ENCODE measurements around the gene ZNF621. TPM values are rescaled to one million over a fixed set of nuclear protein-coding genes. Genes with fewer than 3 reads are reported as not detected.
A peak's percentile ranks its signal among the peaks of the same experiment; 100 is the strongest.

The ZNF621 gene
- total and polyA plus RNA-seq, 2 of the 8 experiments (the other 6 are each of a cell fraction or from before 2014, with no cell fraction given) = 10.9 to 15.4 TPM

DNA sequence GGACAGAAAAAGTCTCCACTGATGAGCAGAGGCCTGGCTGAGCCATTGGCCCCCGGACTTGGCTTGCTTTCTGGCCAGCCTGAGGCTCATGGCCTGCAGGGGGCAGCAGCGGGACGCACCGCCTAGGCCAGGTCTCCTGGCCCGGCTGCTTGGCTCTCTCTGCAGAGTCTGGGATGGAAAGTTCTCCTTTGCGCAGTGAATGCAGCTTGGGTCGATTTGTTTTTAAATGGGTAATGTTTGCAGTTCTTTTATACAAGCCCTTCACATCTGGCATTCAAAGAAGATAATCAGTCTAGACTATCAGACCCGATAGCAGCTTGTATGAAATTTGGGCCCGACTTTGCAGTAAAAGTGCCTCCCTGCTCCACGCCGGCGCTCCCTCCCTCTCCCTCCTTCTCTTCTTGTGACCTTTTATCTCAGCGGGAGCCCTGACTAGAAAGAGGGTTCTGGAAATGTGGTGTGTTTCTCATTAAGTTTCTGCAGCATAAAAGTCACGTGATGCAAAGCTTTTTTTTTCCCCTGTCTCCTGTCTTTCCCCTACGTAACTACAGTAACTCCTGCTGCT lies 59.9 kb downstream of the ZNF621 start:
- peak overlapping the region in 1 of 2 experiments; percentile 62; a peak in 3 of 4 replicates for H3K4me2 ChIP-seq (ENCODE audit: insufficient read depth in 1 of 2, low read depth in 2 of 2, low read length in 2 of 2)
- H2AFZ ChIP-seq (ENCODE audit: low read length) = peak overlapping the region; percentile 37; the same call in 1 of the 2 replicates
- no peak overlapping the region for H3K9ac ChIP-seq (replicated peaks in 1 of 4; ENCODE audit: extremely low read depth in 1 of 4, low read depth in 3 of 4, low read length in 3 of 4)
- ChIA-PET POLR2A (ENCODE audit: partially characterized antibody) (no interaction called here), CTCF (ENCODE audit: partially characterized antibody) (interaction anchor here (0.6 to 2.3 kb wide), 36 partner anchors 10 to 1298 kb away, joined by 3 to 15 read pairs (median 4); no protein-coding TSS in a partner anchor)
- peaks cover 0 to 14% (median 6%) of the 10 kb centered on the region in 4 experiments; a peak in 6 of 7 replicates for H3K4me1 ChIP-seq (replicated peaks in 1 of 4; ENCODE audit: control insufficient read depth in 3 of 4, insufficient read depth in 4 of 4, low read length in 3 of 4)
- no peak overlapping the region for H4K8ac ChIP-seq (ENCODE audit: extremely low read depth, insufficient read depth, low read length)
- H2BK15ac ChIP-seq (ENCODE audit: low read length) = no peak overlapping the region
- H3K79me2 ChIP-seq (ENCODE audit: control insufficient read depth in 1 of 2, insufficient read depth in 2 of 2, low read length in 2 of 2) = no peaks in the 10 kb centered on the region
- no peak overlapping the region for H2AK5ac ChIP-seq (ENCODE audit: low read depth, low read length)
- H3K23ac ChIP-seq (ENCODE audit: insufficient read length) = no peak overlapping the region
- no peak overlapping the region for H3K56ac ChIP-seq (replicated peaks; ENCODE audit: insufficient read length, low read depth, low read length)
- no peak overlapping the region for H2BK120ac ChIP-seq (replicated peaks; ENCODE audit: low read depth, low read length)
- H3K27me3 ChIP-seq (replicated peaks in 1 of 4; ENCODE audit: control insufficient read depth in 3 of 4, extremely low read depth in 1 of 4, insufficient read depth in 3 of 4, low read length in 3 of 4) = no peaks in the 10 kb centered on the region
- DNase-seq (ENCODE audit: low read depth in 1 of 2, low spot score in 2 of 2) (peak; percentile 65 to 97), FAIRE-seq (peak; percentile 13)
- no peak overlapping the region for H2BK20ac ChIP-seq (ENCODE audit: low read length)
- H3K36me3 ChIP-seq (ENCODE audit: control insufficient read depth in 2 of 4, insufficient read depth in 4 of 4, low read length in 3 of 4) = no peaks in the 10 kb centered on the region
- H3K27ac ChIP-seq (ENCODE audit: low read depth, low read length) = no peak overlapping the region
- no peak overlapping the region for H2BK5ac ChIP-seq (ENCODE audit: low read depth, low read length)
- H4K5ac ChIP-seq (ENCODE audit: insufficient read length, low read depth, low read length) = no peak overlapping the region
- peak overlapping the region in 3 of 4 experiments; percentile 14 to 54 (median 27); a peak in 5 of 8 replicates for H3K4me3 ChIP-seq (ENCODE audit: extremely low read depth in 1 of 4, insufficient read depth in 2 of 4, low read depth in 3 of 4, low read length in 4 of 4)
- no peaks in the 10 kb centered on the region for H3K23me2 ChIP-seq (ENCODE audit: low read depth, low read length)
- H4K91ac ChIP-seq (replicated peaks; ENCODE audit: insufficient read length, low read length) = no peak overlapping the region
- no peak overlapping the region for H3K14ac ChIP-seq (ENCODE audit: insufficient read length)
- no peak overlapping the region for H3K18ac ChIP-seq (ENCODE audit: extremely low read depth, low read length)
- no peaks in the 10 kb centered on the region for H3K79me1 ChIP-seq (ENCODE audit: low read depth, low read length)
- no peaks in the 10 kb centered on the region for H4K20me1 ChIP-seq (replicated peaks in 1 of 2; ENCODE audit: control insufficient read depth in 1 of 2, insufficient read depth in 2 of 2, low read length in 2 of 2)
- no peaks in the 10 kb centered on the region for H3K9me3 ChIP-seq (ENCODE audit: insufficient read depth in 2 of 2, low read depth in 1 of 2, low read length in 1 of 2)
- H2BK12ac ChIP-seq (ENCODE audit: low read depth, low read length) = no peak overlapping the region
- no peak overlapping the region for H3K4ac ChIP-seq (replicated peaks; ENCODE audit: insufficient read length, low read depth, low read length)
- WGBS, 2 experiments (ENCODE audit: extremely low coverage in 1 of 2, insufficient coverage in 1 of 2, insufficient read length in 1 of 2, insufficient replicate concordance in 2 of 2, low coverage in 1 of 2, low lambda C conversion rate in 2 of 2, missing lambda C conversion rate in 1 of 2) = 23% methylated on average over 15 of the region's 15 CpGs; no CpG with 5 or more reads in 1 of the 2 experiments
- no peak for TF ChIP-seq SAP30 (IDR thresholded peaks at IDR 0.05; ENCODE audit: insufficient read depth, insufficient replicate concordance, low read length)
- peak; percentile 91 to 96 for TF ChIP-seq RAD21 (IDR thresholded peaks at IDR 0.05 in 1 of 2, conservative IDR thresholded peaks at IDR 0.05 in 1 of 2; ENCODE audit: low read depth in 2 of 2, low read length in 2 of 2)
- TF ChIP-seq GTF2F1 (IDR thresholded peaks at IDR 0.05; ENCODE audit: borderline replicate concordance, low read depth, low read length) = no peak
- no peak for TF ChIP-seq EGR1 (IDR thresholded peaks at IDR 0.05; ENCODE audit: borderline replicate concordance, low read depth, low read length)
- TF ChIP-seq CBX8 (IDR thresholded peaks at IDR 0.05; ENCODE audit: borderline replicate concordance, low read depth, low read length) = no peak
- no peak for TF ChIP-seq RFX5 (IDR thresholded peaks at IDR 0.05; ENCODE audit: borderline replicate concordance, low read depth, low read length)
- TF ChIP-seq CTBP2 (IDR thresholded peaks at IDR 0.05; ENCODE audit: borderline replicate concordance, insufficient read depth, insufficient read length, low read length) = peak; percentile 54
- TF ChIP-seq NRF1 (IDR thresholded peaks at IDR 0.05; ENCODE audit: low read depth, low read length) = no peak
- peak; percentile 42; the same call in 1 of the 2 replicates for TF ChIP-seq KDM1A (IDR thresholded peaks at IDR 0.05; ENCODE audit: borderline replicate concordance, low read length)

All from H1 (cell line).